ENCODE results near the gene TMEM221.
A peak's percentile ranks its signal among the peaks of the same experiment; 100 is the strongest.

Gene TMEM221

GRCh38 chr19:17393914-17394313 is 54.6 kb downstream of the TMEM221 start, which contains the start of gene CCDC194:
Gene CCDC194 (minus strand): TSS chr19:17394196. CDS start chr19:17394158, 38 bp downstream.
- Histone ChIP-seq H4K20me1 (ENCODE audit: insufficient read depth, low read length, poor library complexity, severe bottlenecking) (no peaks in the 10 kb centered on the region), H3K79me2 (ENCODE audit: insufficient read depth, low read length) (no peaks in the 10 kb centered on the region), H3K9ac (ENCODE audit: low read depth, low read length, poor library complexity, severe bottlenecking) (no peak within 1 kb of the TSS), H3K27me3 (ENCODE audit: insufficient read depth, low read length, poor library complexity, severe bottlenecking) (no peaks in the 10 kb centered on the region), H2AFZ (ENCODE audit: low read length) (0 out of 2 replicates have a peak within 1 kb of the TSS, but pooled peaks have one; percentile 47), H3K4me3 (ENCODE audit: low read length, poor library complexity, severe bottlenecking) (peak within 1 kb of the TSS; percentile 52), H3K4me1 (ENCODE audit: insufficient read depth, low read length, poor library complexity, severe bottlenecking) (peaks cover 11% of the 10 kb centered on the region), H3K4me2 (ENCODE audit: low read depth, low read length, poor library complexity, severe bottlenecking) (peak within 1 kb of the TSS; percentile 62), H3F3A (ENCODE audit: low read depth) (no peaks in the 10 kb centered on the region), H3K9me3 (ENCODE audit: insufficient read depth, low read depth, low read length) (no peaks in the 10 kb centered on the region), H3K9me2 (replicated peaks; ENCODE audit: low read depth, low read length) (no peaks in the 10 kb centered on the region), H3K36me3 (ENCODE audit: insufficient read depth, low read length) (no peaks in the 10 kb centered on the region)
- TF ChIP-seq CTCF (conservative IDR thresholded peaks at IDR 0.05; ENCODE audit: low read length) (no peak), EZH2phosphoT487 (IDR thresholded peaks at IDR 0.05; ENCODE audit: borderline replicate concordance) (no peak)

GRCh38 chr19:17393002-17393401 is 55.5 kb downstream of the TMEM221 start:
- no peaks in the 10 kb centered on the region for H4K20me1 ChIP-seq (ENCODE audit: insufficient read depth, low read length, poor library complexity, severe bottlenecking)
- no peaks in the 10 kb centered on the region for H3K79me2 ChIP-seq (ENCODE audit: insufficient read depth, low read length)
- H3F3A ChIP-seq (ENCODE audit: low read depth): no peaks in the 10 kb centered on the region
- no peak overlapping the region for H3K9ac ChIP-seq (ENCODE audit: low read depth, low read length, poor library complexity, severe bottlenecking)
- TF ChIP-seq CTCF (conservative IDR thresholded peaks at IDR 0.05; ENCODE audit: low read length): no peak
- no peak for TF ChIP-seq EZH2phosphoT487 (IDR thresholded peaks at IDR 0.05; ENCODE audit: borderline replicate concordance)
- H3K9me3 ChIP-seq (ENCODE audit: insufficient read depth, low read depth, low read length): no peaks in the 10 kb centered on the region
- H3K4me2 ChIP-seq (ENCODE audit: low read depth, low read length, poor library complexity, severe bottlenecking): no peak overlapping the region
- no peaks in the 10 kb centered on the region for H3K27me3 ChIP-seq (ENCODE audit: insufficient read depth, low read length, poor library complexity, severe bottlenecking)
- no peak overlapping the region for H3K4me3 ChIP-seq (ENCODE audit: low read length, poor library complexity, severe bottlenecking)
- no peaks in the 10 kb centered on the region for H3K36me3 ChIP-seq (ENCODE audit: insufficient read depth, low read length)
- no peak overlapping the region for H2AFZ ChIP-seq (ENCODE audit: low read length)
- peaks cover 11% of the 10 kb centered on the region for H3K4me1 ChIP-seq (ENCODE audit: insufficient read depth, low read length, poor library complexity, severe bottlenecking)
- no peaks in the 10 kb centered on the region for H3K9me2 ChIP-seq (replicated peaks; ENCODE audit: low read depth, low read length)

- H3K36me3 ChIP-seq (ENCODE audit: insufficient read depth, low read length): no peaks in the 10 kb centered on the region
- H3K27me3 ChIP-seq (ENCODE audit: insufficient read depth, low read length, poor library complexity, severe bottlenecking): no peaks in the 10 kb centered on the region
- H3K4me3 ChIP-seq (ENCODE audit: low read length, poor library complexity, severe bottlenecking): peak overlapping the region; percentile 71
- H3K9me2 ChIP-seq (replicated peaks; ENCODE audit: low read depth, low read length): no peaks in the 10 kb centered on the region
- H3F3A ChIP-seq (ENCODE audit: low read depth): no peaks in the 10 kb centered on the region
- peak overlapping the region; percentile 95 for H3K4me2 ChIP-seq (ENCODE audit: low read depth, low read length, poor library complexity, severe bottlenecking)
- no peak for TF ChIP-seq EZH2phosphoT487 (IDR thresholded peaks at IDR 0.05; ENCODE audit: borderline replicate concordance)
- TF ChIP-seq CTCF (conservative IDR thresholded peaks at IDR 0.05; ENCODE audit: low read length): no peak; the same call in 1 of the 2 replicates
- no peaks in the 10 kb centered on the region for H3K79me2 ChIP-seq (ENCODE audit: insufficient read depth, low read length)
- peak overlapping the region; percentile 90 for H2AFZ ChIP-seq (ENCODE audit: low read length)
- no peaks in the 10 kb centered on the region for H3K9me3 ChIP-seq (ENCODE audit: insufficient read depth, low read depth, low read length)
- H3K9ac ChIP-seq (ENCODE audit: low read depth, low read length, poor library complexity, severe bottlenecking): peak overlapping the region; percentile 68
- no peaks in the 10 kb centered on the region for H4K20me1 ChIP-seq (ENCODE audit: insufficient read depth, low read length, poor library complexity, severe bottlenecking)
- H3K4me1 ChIP-seq (ENCODE audit: insufficient read depth, low read length, poor library complexity, severe bottlenecking): peaks cover 11% of the 10 kb centered on the region
These were observed 56.9 kb downstream of the TMEM221 start for GRCh38 chr19:17391371-17392151.
